Measurements from ENCODE around the gene PIP5K1A.

Gene PIP5K1A

GRCh38 chr1:151294742-151295462 lies 96.5 kb downstream of the PIP5K1A start:
- H3K27ac ChIP-seq: no peak overlapping the region
- no peak for TF ChIP-seq EZH2 (IDR thresholded peaks at IDR 0.05)
- no peak for TF ChIP-seq FOXP2 (optimal IDR thresholded peaks at IDR 0.05; ENCODE audit: control extremely low read depth, extremely low read length, insufficient read depth)
- no peak for TF ChIP-seq POLR2AphosphoS5 (IDR thresholded peaks at IDR 0.05; ENCODE audit: borderline replicate concordance, low read depth, low read length)
- H3K9ac ChIP-seq (ENCODE audit: insufficient read length): no peak overlapping the region
- H3K36me3 ChIP-seq (ENCODE audit: insufficient read depth, low read length): peaks cover 67% of the 10 kb centered on the region
- no peaks in the 10 kb centered on the region for H3K9me3 ChIP-seq (ENCODE audit: low read depth, low read length)
- DNase-seq (ENCODE audit: low read depth, low spot score): no peak
- H3K4me3 ChIP-seq: no peak overlapping the region

Data from SK-N-MC (cell line).